Right lobe of liver (tissue), 4 donors: ENCODE data around the gene DDX42.

Source experiments
- POLR2A ChIP-seq: fragments of 450-650 bp; IDR thresholded peaks from one replicate; pipeline ENCODE4 v1.6.1; 2017; ENCODE audit warnings: antibody characterized with exemption, mild to moderate bottlenecking
- TF ChIP-seq, protein P1 (sequence below), 4 donors: fragments of 200-600 bp in 3 of 4; fragments of 450-650 bp in 1 of 4; IDR thresholded peaks; one replicate each; pipeline versions ENCODE4 v1.5.1 to v1.8.0; 2016 to 2022; ENCODE audit warnings: antibody characterized with exemption in 4 of 4, mild to moderate bottlenecking in 2 of 4
- donor health status: DM: no; HTN: no; CAD: no.
- donor health status: DM: no; HTN: no; CAD: no.
- donor health status: DM: no; HTN: yes; CAD: no.

GRCh38 chr17:63758428-63758827 lies 15.5 kb upstream of the DDX42 start:
- TF ChIP-seq POLR2A, result no peak
- TF ChIP-seq, protein P1, sequence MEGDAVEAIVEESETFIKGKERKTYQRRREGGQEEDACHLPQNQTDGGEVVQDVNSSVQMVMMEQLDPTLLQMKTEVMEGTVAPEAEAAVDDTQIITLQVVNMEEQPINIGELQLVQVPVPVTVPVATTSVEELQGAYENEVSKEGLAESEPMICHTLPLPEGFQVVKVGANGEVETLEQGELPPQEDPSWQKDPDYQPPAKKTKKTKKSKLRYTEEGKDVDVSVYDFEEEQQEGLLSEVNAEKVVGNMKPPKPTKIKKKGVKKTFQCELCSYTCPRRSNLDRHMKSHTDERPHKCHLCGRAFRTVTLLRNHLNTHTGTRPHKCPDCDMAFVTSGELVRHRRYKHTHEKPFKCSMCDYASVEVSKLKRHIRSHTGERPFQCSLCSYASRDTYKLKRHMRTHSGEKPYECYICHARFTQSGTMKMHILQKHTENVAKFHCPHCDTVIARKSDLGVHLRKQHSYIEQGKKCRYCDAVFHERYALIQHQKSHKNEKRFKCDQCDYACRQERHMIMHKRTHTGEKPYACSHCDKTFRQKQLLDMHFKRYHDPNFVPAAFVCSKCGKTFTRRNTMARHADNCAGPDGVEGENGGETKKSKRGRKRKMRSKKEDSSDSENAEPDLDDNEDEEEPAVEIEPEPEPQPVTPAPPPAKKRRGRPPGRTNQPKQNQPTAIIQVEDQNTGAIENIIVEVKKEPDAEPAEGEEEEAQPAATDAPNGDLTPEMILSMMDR (IDR thresholded peaks at IDR 0.05), result no peak
